ENCODE measurements around the gene FARS2. TPM values are rescaled to one million over a fixed set of nuclear protein-coding genes. Genes with fewer than 3 reads are reported as not detected.

Gene FARS2
- polyA plus RNA-seq, 1 donor from 2014 or later, result 11.9 TPM

GRCh38 chr6:5490501-5491069 lies 229.3 kb downstream of the FARS2 start:
- Histone ChIP-seq H3K9me3 (ENCODE audit: low read length) (no peaks in the 10 kb centered on the region), H3F3A (ENCODE audit: insufficient read depth, low read length, poor library complexity, severe bottlenecking) (no peaks in the 10 kb centered on the region)

GRCh38 chr6:5492356-5492755 lies 231.0 kb downstream of the FARS2 start:
- H3K79me2 ChIP-seq (replicated peaks; ENCODE audit: insufficient read depth, low read length), result no peaks in the 10 kb centered on the region
- H3F3A ChIP-seq (ENCODE audit: insufficient read depth, low read length, poor library complexity, severe bottlenecking), result no peaks in the 10 kb centered on the region
- H3K9ac ChIP-seq (ENCODE audit: low read length), result no peak overlapping the region
- H4K20me1 ChIP-seq (ENCODE audit: insufficient read depth), result no peaks in the 10 kb centered on the region
- no peaks in the 10 kb centered on the region for H3K9me3 ChIP-seq (ENCODE audit: low read length)
- H3K4me2 ChIP-seq (ENCODE audit: low read length), result no peak overlapping the region
- no peak for TF ChIP-seq MXI1 (conservative IDR thresholded peaks at IDR 0.05; ENCODE audit: poor library complexity, severe bottlenecking)
- TF ChIP-seq, protein P1, sequence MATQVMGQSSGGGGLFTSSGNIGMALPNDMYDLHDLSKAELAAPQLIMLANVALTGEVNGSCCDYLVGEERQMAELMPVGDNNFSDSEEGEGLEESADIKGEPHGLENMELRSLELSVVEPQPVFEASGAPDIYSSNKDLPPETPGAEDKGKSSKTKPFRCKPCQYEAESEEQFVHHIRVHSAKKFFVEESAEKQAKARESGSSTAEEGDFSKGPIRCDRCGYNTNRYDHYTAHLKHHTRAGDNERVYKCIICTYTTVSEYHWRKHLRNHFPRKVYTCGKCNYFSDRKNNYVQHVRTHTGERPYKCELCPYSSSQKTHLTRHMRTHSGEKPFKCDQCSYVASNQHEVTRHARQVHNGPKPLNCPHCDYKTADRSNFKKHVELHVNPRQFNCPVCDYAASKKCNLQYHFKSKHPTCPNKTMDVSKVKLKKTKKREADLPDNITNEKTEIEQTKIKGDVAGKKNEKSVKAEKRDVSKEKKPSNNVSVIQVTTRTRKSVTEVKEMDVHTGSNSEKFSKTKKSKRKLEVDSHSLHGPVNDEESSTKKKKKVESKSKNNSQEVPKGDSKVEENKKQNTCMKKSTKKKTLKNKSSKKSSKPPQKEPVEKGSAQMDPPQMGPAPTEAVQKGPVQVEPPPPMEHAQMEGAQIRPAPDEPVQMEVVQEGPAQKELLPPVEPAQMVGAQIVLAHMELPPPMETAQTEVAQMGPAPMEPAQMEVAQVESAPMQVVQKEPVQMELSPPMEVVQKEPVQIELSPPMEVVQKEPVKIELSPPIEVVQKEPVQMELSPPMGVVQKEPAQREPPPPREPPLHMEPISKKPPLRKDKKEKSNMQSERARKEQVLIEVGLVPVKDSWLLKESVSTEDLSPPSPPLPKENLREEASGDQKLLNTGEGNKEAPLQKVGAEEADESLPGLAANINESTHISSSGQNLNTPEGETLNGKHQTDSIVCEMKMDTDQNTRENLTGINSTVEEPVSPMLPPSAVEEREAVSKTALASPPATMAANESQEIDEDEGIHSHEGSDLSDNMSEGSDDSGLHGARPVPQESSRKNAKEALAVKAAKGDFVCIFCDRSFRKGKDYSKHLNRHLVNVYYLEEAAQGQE (IDR thresholded peaks at IDR 0.05; ENCODE audit: borderline replicate concordance), result no peak
- TF ChIP-seq SMC3 (conservative IDR thresholded peaks at IDR 0.05; ENCODE audit: poor library complexity), result no peak
- TF ChIP-seq CTCF (IDR thresholded peaks at IDR 0.05; ENCODE audit: poor library complexity, severe bottlenecking), result no peak
- no peak for TF ChIP-seq RAD21 (conservative IDR thresholded peaks at IDR 0.05)
- TF ChIP-seq EZH2 (IDR thresholded peaks at IDR 0.05; ENCODE audit: borderline replicate concordance, insufficient read depth, low read length, poor library complexity, severe bottlenecking), result no peak
- no peak for TF ChIP-seq TAF1 (IDR thresholded peaks at IDR 0.05; ENCODE audit: low read depth)
- TF ChIP-seq POLR2AphosphoS5 (IDR thresholded peaks at IDR 0.05), result no peak
- no peak for TF ChIP-seq EP300 (conservative IDR thresholded peaks at IDR 0.05; ENCODE audit: poor library complexity, severe bottlenecking)
- no peaks in the 10 kb centered on the region for H3K9me2 ChIP-seq (ENCODE audit: insufficient read depth, low read length)
- H3K4me3 ChIP-seq (ENCODE audit: low read length), result no peak overlapping the region
- no peaks in the 10 kb centered on the region for H3K36me3 ChIP-seq (ENCODE audit: insufficient read depth, low read length)
- no peak overlapping the region for H2AFZ ChIP-seq (ENCODE audit: low read depth, low read length)
- no peak overlapping the region for H3K27ac ChIP-seq (ENCODE audit: low read length)
- no peaks in the 10 kb centered on the region for H3K27me3 ChIP-seq (ENCODE audit: insufficient read depth, low read depth, low read length)

More at GRCh38 chr6:5490501-5491069, 229.3 kb downstream of the FARS2 start:
- H3K9me2 ChIP-seq (ENCODE audit: insufficient read depth, low read length), result no peaks in the 10 kb centered on the region
- H3K36me3 ChIP-seq (ENCODE audit: insufficient read depth, low read length), result no peaks in the 10 kb centered on the region
- no peaks in the 10 kb centered on the region for H4K20me1 ChIP-seq (ENCODE audit: insufficient read depth)
- TF ChIP-seq EZH2 (IDR thresholded peaks at IDR 0.05; ENCODE audit: borderline replicate concordance, insufficient read depth, low read length, poor library complexity, severe bottlenecking) (no peak), MXI1 (conservative IDR thresholded peaks at IDR 0.05; ENCODE audit: poor library complexity, severe bottlenecking) (no peak), TAF1 (IDR thresholded peaks at IDR 0.05; ENCODE audit: low read depth) (no peak), SMC3 (conservative IDR thresholded peaks at IDR 0.05; ENCODE audit: poor library complexity) (no peak), EP300 (conservative IDR thresholded peaks at IDR 0.05; ENCODE audit: poor library complexity, severe bottlenecking) (no peak), CTCF (IDR thresholded peaks at IDR 0.05; ENCODE audit: poor library complexity, severe bottlenecking) (no peak), RAD21 (conservative IDR thresholded peaks at IDR 0.05) (no peak), POLR2AphosphoS5 (IDR thresholded peaks at IDR 0.05) (no peak)
- TF ChIP-seq, protein P1 (IDR thresholded peaks at IDR 0.05; ENCODE audit: borderline replicate concordance), result no peak
- no peak overlapping the region for H3K27ac ChIP-seq (ENCODE audit: low read length)
- no peak overlapping the region for H3K4me2 ChIP-seq (ENCODE audit: low read length)
- no peak overlapping the region for H2AFZ ChIP-seq (ENCODE audit: low read depth, low read length)
- no peaks in the 10 kb centered on the region for H3K27me3 ChIP-seq (ENCODE audit: insufficient read depth, low read depth, low read length)
- H3K9ac ChIP-seq (ENCODE audit: low read length), result no peak overlapping the region
- H3K79me2 ChIP-seq (replicated peaks; ENCODE audit: insufficient read depth, low read length), result no peaks in the 10 kb centered on the region
- H3K4me3 ChIP-seq (ENCODE audit: low read length), result no peak overlapping the region
